Measurements from ENCODE around the gene SLC6A9.

SLC6A9 gene

DNA sequence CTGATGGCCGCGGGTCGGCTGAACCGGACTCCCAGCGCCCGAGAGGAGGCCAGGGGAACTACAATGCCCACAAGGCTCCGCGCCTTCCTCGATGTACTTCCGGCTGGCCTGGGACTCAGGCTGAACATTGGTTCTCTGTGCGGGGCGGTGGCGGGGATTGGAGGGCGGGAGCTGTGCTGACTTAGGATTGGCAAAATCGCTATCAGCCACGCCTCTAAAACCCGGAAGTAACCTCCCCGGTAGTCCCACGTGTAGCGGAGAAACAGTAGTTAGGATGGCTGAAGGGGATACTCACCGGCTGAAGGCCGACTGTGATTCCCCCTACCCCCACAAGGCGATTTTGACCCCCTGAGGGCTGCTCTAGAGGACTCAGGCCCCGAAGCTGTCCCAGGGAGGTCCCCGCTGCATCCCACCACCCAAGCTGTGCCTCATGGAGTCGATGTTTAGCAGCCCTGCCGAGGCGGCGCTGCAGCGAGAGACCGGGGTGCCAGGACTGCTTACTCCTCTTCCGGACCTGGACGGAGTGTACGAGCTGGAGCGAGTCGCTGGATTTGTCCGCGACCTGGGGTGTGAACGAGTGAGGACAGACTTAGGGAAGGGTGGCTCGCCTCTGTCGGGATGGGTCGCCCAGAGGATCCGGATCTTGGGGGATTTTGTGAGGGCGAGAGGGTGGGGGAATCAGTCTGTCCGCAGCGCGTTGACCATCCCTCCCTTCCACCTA, 61.4 kb downstream of the SLC6A9 start, which contains the start of gene DPH2:
Gene DPH2, plus strand, starts transcription at position 265 of the 721 bp plus-strand sequence. Its CDS starts 166 bp downstream, at position 431.
- DNase-seq (ENCODE audit: low spot score), result peak; percentile 99

DNA sequence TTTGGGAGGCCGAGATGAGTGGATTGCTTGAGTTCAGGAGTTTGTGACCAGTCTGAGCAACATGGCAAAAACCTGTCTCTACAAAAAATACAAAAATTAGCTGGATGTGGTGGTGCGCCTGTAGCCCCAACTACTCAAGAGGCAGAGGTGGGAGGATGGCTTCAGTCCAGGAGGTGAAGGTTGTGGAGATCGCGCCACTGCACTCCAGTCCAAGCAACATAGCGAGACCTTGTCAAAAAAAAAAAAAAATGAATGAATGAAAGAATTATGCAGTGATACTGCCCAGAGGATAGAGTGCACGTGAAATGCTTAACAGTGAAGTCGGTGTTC, 61.9 kb downstream of the SLC6A9 start:
- no peak for DNase-seq (ENCODE audit: low spot score)

GRCh38 chr1:43968348-43968948, 62.8 kb downstream of the SLC6A9 start:
- no peak for DNase-seq (ENCODE audit: low spot score)

GRCh38 chr1:43965316-43965715, 65.9 kb downstream of the SLC6A9 start:
- DNase-seq (ENCODE audit: low spot score), result no peak

- no peak for DNase-seq (ENCODE audit: low spot score)
These were observed 67.4 kb downstream of the SLC6A9 start for GRCh38 chr1:43963890-43964289.

DNA sequence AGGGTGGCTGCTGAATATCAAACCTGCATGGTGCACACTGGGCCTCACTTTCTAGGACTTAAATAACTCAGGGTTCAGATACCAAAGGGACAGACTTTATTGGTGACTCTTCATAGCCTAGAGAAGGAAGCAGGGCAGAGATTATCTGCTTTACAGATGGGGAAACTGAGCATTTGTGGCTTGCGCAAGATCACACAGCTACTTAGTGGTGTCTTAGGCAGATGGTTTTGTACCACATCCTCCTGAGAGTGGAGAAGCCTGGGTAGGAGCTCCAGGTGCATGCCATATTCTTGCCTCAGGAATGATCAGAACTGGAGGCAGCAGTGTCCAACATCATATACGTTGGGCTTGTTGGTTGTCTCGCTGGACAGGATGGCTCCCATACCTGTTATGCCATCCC, 68.3 kb downstream of the SLC6A9 start:
- DNase-seq (ENCODE audit: low spot score), result no peak

GRCh38 chr1:43962324-43962723, 68.9 kb downstream of the SLC6A9 start:
- no peak for DNase-seq (ENCODE audit: low spot score)

GRCh38 chr1:43961692-43962091, 69.6 kb downstream of the SLC6A9 start:
- DNase-seq (ENCODE audit: low spot score), result no peak

DNA sequence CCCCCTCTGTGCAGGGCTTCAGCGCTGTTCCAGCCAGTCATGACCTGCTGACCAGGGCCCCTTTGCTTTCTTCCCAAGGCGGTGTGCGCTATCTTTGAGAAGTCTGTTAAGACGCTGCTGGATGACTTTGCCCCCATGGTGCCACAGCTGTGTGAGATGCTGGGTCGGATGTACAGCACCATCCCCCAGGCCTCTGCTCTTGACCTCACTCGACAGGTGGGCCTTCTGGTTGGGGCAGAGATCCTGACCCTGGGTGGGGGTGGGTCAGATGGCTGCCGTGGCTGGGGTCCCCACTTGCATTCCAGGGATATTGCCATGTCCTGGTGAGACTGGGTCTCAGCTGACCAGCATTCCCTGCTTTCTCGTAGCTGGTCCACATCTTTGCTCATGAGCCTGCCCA, 70.5 kb downstream of the SLC6A9 start:
- DNase-seq (ENCODE audit: low spot score), result no peak

DNA sequence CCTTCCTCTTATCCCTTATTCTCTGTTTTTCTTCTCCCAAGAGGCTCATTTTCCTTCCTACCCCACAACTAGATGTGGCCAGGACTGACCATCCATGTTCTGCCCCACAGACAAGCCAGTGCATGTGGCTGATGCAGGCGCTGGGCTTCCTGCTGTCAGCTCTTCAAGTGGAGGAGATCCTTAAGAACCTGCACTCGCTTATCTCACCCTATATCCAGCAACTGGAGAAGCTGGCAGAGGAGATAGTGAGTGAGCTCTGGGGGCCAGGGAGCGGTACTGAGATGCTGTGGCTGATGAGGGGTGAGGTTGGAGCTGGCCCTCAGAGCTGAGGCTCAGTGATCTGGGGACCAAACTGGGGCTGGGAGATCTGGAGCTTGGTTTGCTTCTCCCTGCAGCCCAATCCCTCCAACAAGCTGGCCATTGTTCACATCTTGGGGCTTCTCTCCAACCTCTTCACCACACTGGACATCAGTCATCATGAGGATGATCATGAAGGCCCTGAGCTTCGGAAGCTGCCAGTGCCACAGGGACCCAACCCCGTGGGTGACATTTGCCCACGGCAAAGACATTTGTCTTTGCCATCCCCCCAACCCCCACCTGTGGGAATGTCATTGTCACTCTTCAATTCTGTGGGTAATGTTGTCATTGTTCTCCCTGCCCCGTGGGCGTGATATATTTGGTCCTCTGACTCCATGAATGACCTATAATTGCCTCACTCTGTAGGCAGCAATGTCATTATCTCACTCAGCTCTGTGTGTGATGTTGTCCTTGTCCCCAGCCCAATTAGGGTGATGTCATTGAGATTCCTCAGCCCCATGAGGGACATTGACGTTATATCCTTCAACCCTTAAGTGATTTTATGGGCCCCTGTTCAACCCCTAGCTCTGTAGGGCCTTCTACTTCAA, 72.7 kb downstream of the SLC6A9 start:
- DNase-seq (ENCODE audit: low spot score), result no peak

- DNase-seq (ENCODE audit: low spot score), result no peak
These were observed 73.7 kb downstream of the SLC6A9 start for GRCh38 chr1:43957407-43958040.

GRCh38 chr1:43956234-43956633, 75.0 kb downstream of the SLC6A9 start:
- DNase-seq (ENCODE audit: low spot score), result no peak

DNA sequence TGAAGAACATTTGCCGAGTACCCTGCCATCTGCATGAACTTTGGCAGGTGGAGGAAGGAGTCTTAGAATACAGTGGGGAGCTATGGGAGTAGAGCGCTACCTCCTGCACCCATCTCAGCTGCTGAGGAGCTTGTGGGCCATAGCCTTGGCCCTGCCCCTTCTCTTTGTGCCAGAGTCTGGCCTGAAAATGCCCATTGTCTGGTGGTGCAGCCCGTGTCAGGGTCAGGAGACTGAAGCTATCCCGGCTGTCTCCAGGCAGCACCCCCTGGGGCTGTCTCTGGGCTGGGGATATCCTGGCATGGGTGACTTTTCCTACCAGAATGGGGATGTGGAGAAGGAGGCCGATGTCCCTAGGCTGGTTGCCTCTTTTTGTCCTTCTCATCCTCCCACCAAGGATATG, 77.2 kb downstream of the SLC6A9 start:
- no peak for DNase-seq (ENCODE audit: low spot score)

DNA sequence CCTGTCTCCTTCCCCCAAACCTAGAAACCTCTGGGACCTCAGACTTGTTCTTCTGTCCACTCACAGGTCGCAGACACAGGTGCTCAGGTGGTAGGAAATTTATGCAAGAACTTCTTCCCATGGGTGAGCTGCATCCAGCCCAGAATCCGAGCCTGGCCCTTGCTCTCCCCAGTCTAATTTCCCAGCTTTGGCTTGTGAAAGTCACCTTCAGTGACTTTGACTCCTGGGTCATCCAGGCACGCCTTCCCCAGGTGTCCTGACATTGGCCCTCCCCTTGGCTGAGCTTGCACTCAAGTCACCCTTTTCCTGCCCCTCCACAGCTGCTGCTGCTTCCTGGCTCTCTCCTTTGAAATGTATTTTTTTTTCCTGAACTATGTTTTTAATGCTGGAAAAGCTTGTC, 77.9 kb downstream of the SLC6A9 start:
- no peak for DNase-seq (ENCODE audit: low spot score)

GRCh38 chr1:43952731-43953346, 78.4 kb downstream of the SLC6A9 start:
- DNase-seq (ENCODE audit: low spot score), result peak; percentile 56

- no peak for DNase-seq (ENCODE audit: low spot score)
These were observed 80.0 kb downstream of the SLC6A9 start for GRCh38 chr1:43951021-43951985.

DNA sequence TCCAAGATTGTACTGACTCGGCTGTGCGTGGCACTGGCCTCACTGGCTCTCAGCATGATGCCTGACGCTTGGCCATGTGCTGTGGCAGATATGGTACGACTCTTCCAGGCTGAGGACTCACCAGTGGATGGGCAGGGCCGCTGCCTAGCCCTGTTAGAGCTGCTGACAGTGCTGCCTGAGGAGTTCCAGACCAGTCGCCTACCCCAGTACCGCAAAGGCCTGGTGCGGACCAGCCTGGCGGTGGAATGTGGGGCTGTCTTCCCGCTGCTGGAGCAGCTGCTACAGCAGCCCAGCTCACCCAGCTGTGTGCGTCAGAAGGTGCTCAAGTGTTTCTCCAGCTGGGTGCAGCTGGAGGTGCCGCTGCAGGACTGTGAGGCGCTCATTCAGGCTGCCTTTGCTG, 81.6 kb downstream of the SLC6A9 start:
- no peak for DNase-seq (ENCODE audit: low spot score)

DNA sequence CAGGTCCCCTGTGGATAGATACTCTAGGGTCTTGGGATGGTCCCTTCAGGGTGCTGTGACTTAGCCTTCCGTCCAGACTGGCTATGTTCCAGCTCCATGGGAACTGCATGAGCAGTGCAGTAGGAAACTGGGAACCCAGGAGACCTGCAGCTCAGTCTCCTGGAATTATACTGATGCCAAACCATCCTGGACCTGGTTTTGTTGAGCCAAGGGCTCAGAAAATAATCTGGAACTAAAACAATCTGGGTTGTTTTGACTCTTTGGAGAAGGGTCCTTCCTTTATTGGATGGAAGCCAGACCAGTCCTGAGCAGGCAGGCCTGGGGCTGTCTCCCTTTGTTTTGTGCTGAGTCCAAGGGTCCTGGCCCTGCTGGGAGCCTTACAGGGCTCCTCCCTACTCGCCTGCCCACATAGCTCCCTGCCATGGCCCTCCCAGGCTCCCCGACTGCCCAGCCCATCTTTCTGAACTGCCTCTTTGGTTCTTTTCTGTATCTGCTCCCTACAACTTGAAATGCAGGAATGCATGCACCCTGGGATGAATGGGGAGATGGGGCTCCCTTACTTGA, 83.3 kb downstream of the SLC6A9 start:
- no peak for DNase-seq (ENCODE audit: low spot score)

- peak; percentile 65 for DNase-seq (ENCODE audit: low spot score)
These were observed 84.0 kb downstream of the SLC6A9 start for GRCh38 chr1:43947061-43947873.

Measured in cerebellar cortex (tissue), 1 donor.